H1 (cell line): Measurements from ENCODE around the gene PAX3. TPM values are rescaled to one million over a fixed set of nuclear protein-coding genes. Genes with fewer than 3 reads are reported as not detected.

Experiments
- CTCF ChIA-PET: fragments of 300-600 bp; sonication (Branson Sonifier 250); formaldehyde crosslinking; loops from one replicate; lab custom pipeline; 2021; ENCODE audit not compliant: partially characterized antibody; lab: Charles Lee
- POLR2A ChIA-PET: fragments of 300-600 bp; sonication (Branson Sonifier 250); formaldehyde crosslinking; loops from one replicate; lab custom pipeline; 2021; ENCODE audit warnings: inconsistent platforms; ENCODE audit not compliant: partially characterized antibody; lab: Charles Lee
- DNase-seq, 2 experiments: peaks; one replicate each; pipeline versions ENCODE4 v3.0.0 to v3.0.0-alpha.2; 2010 to 2022; ENCODE audit warnings: low spot score in 2 of 2, low read depth in 1 of 2, mixed read lengths in 1 of 2
- FAIRE-seq: peaks from 2 replicates; lab custom pipeline; 2011; peaks lifted over from hg19 to GRCh38; lab: Jason Lieb, UNC
- H2AFZ ChIP-seq: 2 replicates; pipeline ENCODE4 v1.8.1; 2012; ENCODE audit warnings: low read length, inconsistent platforms
- H2AK5ac ChIP-seq: 2 replicates; pipeline ENCODE4 v1.6.1; 2013; ENCODE audit warnings: low read depth, low read length
- H2BK120ac ChIP-seq: replicated peaks from 2 replicates; pipeline ENCODE3; 2013; ENCODE audit warnings: low read depth, low read length, inconsistent platforms
- H2BK12ac ChIP-seq: 2 replicates; pipeline ENCODE4 v1.6.1; 2013; ENCODE audit warnings: low read depth, low read length
- H2BK15ac ChIP-seq: 2 replicates; pipeline ENCODE4 v1.6.1; 2013; ENCODE audit warnings: low read length
- H2BK20ac ChIP-seq: 2 replicates; pipeline ENCODE4 v1.6.1; 2013; ENCODE audit warnings: low read length
- H2BK5ac ChIP-seq: 2 replicates; pipeline ENCODE4 v1.6.1; 2013; ENCODE audit warnings: low read depth, low read length
- H3K14ac ChIP-seq: 2 replicates; pipeline ENCODE4 v1.6.1; 2013; ENCODE audit warnings: inconsistent platforms; ENCODE audit not compliant: insufficient read length
- H3K18ac ChIP-seq: 2 replicates; pipeline ENCODE4 v1.6.1; 2013; ENCODE audit warnings: low read length; ENCODE audit errors: extremely low read depth
- H3K23ac ChIP-seq: 2 replicates; pipeline ENCODE4 v1.6.1; 2013; ENCODE audit warnings: inconsistent platforms; ENCODE audit not compliant: insufficient read length
- H3K23me2 ChIP-seq: 2 replicates; pipeline ENCODE4 v1.6.1; 2013; ENCODE audit warnings: low read depth, low read length
- H3K27ac ChIP-seq: 2 replicates; pipeline ENCODE4 v1.6.1; 2011; ENCODE audit warnings: low read depth, low read length, inconsistent platforms
- H3K27me3 ChIP-seq, 4 experiments: replicated peaks in 1 of 4; 1 replicate in 1 of 4; 2 replicates in 3 of 4; pipeline versions ENCODE4 v1.6.1 to v1.8.1; 2011 to 2013; ENCODE audit warnings: low read length in 3 of 4, mild to moderate bottlenecking in 3 of 4, inconsistent platforms in 2 of 4, mixed read lengths in 2 of 4, moderate library complexity in 1 of 4; ENCODE audit not compliant: control insufficient read depth in 3 of 4, insufficient read depth in 3 of 4; ENCODE audit errors: extremely low read depth in 1 of 4
- H3K36me3 ChIP-seq, 4 experiments: 2 replicates each; pipeline versions ENCODE4 v1.6.1 to v1.8.1; 2011 to 2013; ENCODE audit warnings: mild to moderate bottlenecking in 4 of 4, low read length in 3 of 4, moderate library complexity in 2 of 4, control low read depth in 1 of 4, inconsistent platforms in 1 of 4; ENCODE audit not compliant: insufficient read depth in 4 of 4, control insufficient read depth in 2 of 4
- H3K4ac ChIP-seq: replicated peaks from 2 replicates; pipeline ENCODE3; 2013; ENCODE audit warnings: low read length, low read depth, mixed read lengths, inconsistent platforms; ENCODE audit not compliant: insufficient read length
- H3K4me1 ChIP-seq, 4 experiments: replicated peaks in 1 of 4; 1 replicate in 1 of 4; 2 replicates in 3 of 4; pipeline versions ENCODE4 v1.6.1 to v1.8.1; 2011 to 2013; ENCODE audit warnings: low read length in 3 of 4, inconsistent platforms in 2 of 4, mixed read lengths in 1 of 4; ENCODE audit not compliant: insufficient read depth in 4 of 4, control insufficient read depth in 3 of 4
- H3K4me2 ChIP-seq, 2 experiments: 2 replicates each; pipeline versions ENCODE4 v1.6.1 to v1.8.1; 2011 to 2013; ENCODE audit warnings: low read depth in 2 of 2, low read length in 2 of 2, control low read depth in 1 of 2, inconsistent platforms in 1 of 2, mild to moderate bottlenecking in 1 of 2; ENCODE audit not compliant: insufficient read depth in 1 of 2
- H3K4me3 ChIP-seq, 4 experiments: fragments of 200-600, 300-600 bp in 1 of 4; sonication (generic), shearing (Covaris generic), sonication (Bioruptor Twin) in 1 of 4; 2 replicates each; pipeline versions ENCODE4 v1.5.1 to v1.8.1; 2011 to 2016; ENCODE audit warnings: low read length in 4 of 4, low read depth in 3 of 4, control low read depth in 2 of 4, inconsistent platforms in 2 of 4, mild to moderate bottlenecking in 2 of 4, mixed read lengths in 1 of 4, moderate library complexity in 1 of 4; ENCODE audit not compliant: insufficient read depth in 2 of 4; ENCODE audit errors: extremely low read depth in 1 of 4
- H3K56ac ChIP-seq: replicated peaks from 2 replicates; pipeline ENCODE3; 2013; ENCODE audit warnings: low read depth, mild to moderate bottlenecking, mixed read lengths, low read length, inconsistent platforms; ENCODE audit not compliant: insufficient read length
- H3K79me1 ChIP-seq: 2 replicates; pipeline ENCODE4 v1.6.1; 2013; ENCODE audit warnings: low read depth, low read length, control low read depth
- H3K79me2 ChIP-seq, 2 experiments: 2 replicates each; pipeline versions ENCODE4 v1.6.1 to v1.8.1; 2012 to 2013; ENCODE audit warnings: low read length in 2 of 2, mild to moderate bottlenecking in 2 of 2, inconsistent platforms in 1 of 2; ENCODE audit not compliant: insufficient read depth in 2 of 2, control insufficient read depth in 1 of 2
- H3K9ac ChIP-seq, 4 experiments: replicated peaks in 1 of 4; 1 replicate in 1 of 4; 2 replicates in 3 of 4; pipeline versions ENCODE4 v1.6.1 to v1.8.1; 2011 to 2013; ENCODE audit warnings: low read depth in 3 of 4, low read length in 3 of 4, control low read depth in 2 of 4, mild to moderate bottlenecking in 2 of 4, moderate library complexity in 2 of 4, inconsistent platforms in 1 of 4; ENCODE audit errors: extremely low read depth in 1 of 4
- H3K9me3 ChIP-seq, 2 experiments: 2 replicates each; pipeline versions ENCODE4 v1.6.1 to v1.8.1; 2012 to 2013; ENCODE audit warnings: mild to moderate bottlenecking in 2 of 2, moderate library complexity in 2 of 2, control low read depth in 1 of 2, inconsistent platforms in 1 of 2, low read depth in 1 of 2, low read length in 1 of 2, mixed read lengths in 1 of 2; ENCODE audit not compliant: insufficient read depth in 2 of 2
- H4K20me1 ChIP-seq, 2 experiments: replicated peaks in 1 of 2; 2 replicates each; pipeline versions ENCODE3 to v1.8.1; 2011 to 2013; ENCODE audit warnings: inconsistent platforms in 2 of 2, low read length in 2 of 2, mild to moderate bottlenecking in 1 of 2; ENCODE audit not compliant: insufficient read depth in 2 of 2, control insufficient read depth in 1 of 2
- H4K5ac ChIP-seq: 2 replicates; pipeline ENCODE4 v1.6.1; 2013; ENCODE audit warnings: low read length, low read depth, mixed read lengths, inconsistent platforms; ENCODE audit not compliant: insufficient read length
- H4K8ac ChIP-seq: 2 replicates; pipeline ENCODE4 v1.8.0; 2013; ENCODE audit warnings: mild to moderate bottlenecking, moderate library complexity, low read length, inconsistent platforms; ENCODE audit not compliant: insufficient read depth; ENCODE audit errors: extremely low read depth
- H4K91ac ChIP-seq: replicated peaks from 2 replicates; pipeline ENCODE3; 2013; ENCODE audit warnings: low read length, mixed read lengths, inconsistent platforms; ENCODE audit not compliant: insufficient read length
- CHD1 ChIP-seq: IDR thresholded peaks from 2 replicates; pipeline ENCODE4 v1.6.1; 2012; ENCODE audit warnings: low read depth, low read length, improper control_type of control experiment
- CHD2 ChIP-seq: IDR thresholded peaks from 2 replicates; pipeline ENCODE4 v1.6.1; 2012; ENCODE audit warnings: low read length, improper control_type of control experiment
- EGR1 ChIP-seq: IDR thresholded peaks from 2 replicates; pipeline ENCODE4 v1.6.1; 2011; ENCODE audit warnings: low read depth, low read length, borderline replicate concordance
- GABPA ChIP-seq: IDR thresholded peaks from 2 replicates; pipeline ENCODE4 v1.6.1; 2011; ENCODE audit warnings: mild to moderate bottlenecking, low read length, moderate library complexity, borderline replicate concordance; ENCODE audit not compliant: insufficient read depth
- SAP30 ChIP-seq: fragments of 300-600 bp; sonication (generic); IDR thresholded peaks from 2 replicates; pipeline ENCODE4 v1.7.1; 2012; ENCODE audit warnings: low read length, moderate library complexity, mild to moderate bottlenecking, inconsistent platforms; ENCODE audit not compliant: insufficient read depth, insufficient replicate concordance
- SIN3A ChIP-seq, 2 experiments: IDR thresholded peaks in 1 of 2; conservative IDR thresholded peaks in 1 of 2; 2 replicates each; pipeline ENCODE4 v1.6.1; 2011 to 2012; ENCODE audit warnings: low read length in 2 of 2, improper control_type of control experiment in 1 of 2, low read depth in 1 of 2, mild to moderate bottlenecking in 1 of 2
- SIX5 ChIP-seq: IDR thresholded peaks from 2 replicates; pipeline ENCODE4 v1.6.1; 2011; ENCODE audit warnings: mild to moderate bottlenecking, low read depth, low read length
- SP1 ChIP-seq: IDR thresholded peaks from 2 replicates; pipeline ENCODE4 v1.6.1; 2011; ENCODE audit warnings: low read depth, low read length
- TAF1 ChIP-seq: IDR thresholded peaks from 2 replicates; pipeline ENCODE4 v1.6.1; 2011; ENCODE audit warnings: mild to moderate bottlenecking, low read depth, low read length
- TAF7 ChIP-seq: optimal IDR thresholded peaks from 2 replicates; pipeline ENCODE3; 2011; ENCODE audit warnings: low read depth, mild to moderate bottlenecking, inconsistent platforms, low read length, moderate library complexity, borderline replicate concordance
- ZNF274 ChIP-seq: IDR thresholded peaks from 2 replicates; pipeline ENCODE4 v1.7.0; 2012; ENCODE audit warnings: low read length, borderline replicate concordance; ENCODE audit errors: extremely low read depth
- WGBS, 2 experiments: shearing (Covaris generic) in 1 of 2; methylation state at CpG; one replicate each; pipeline versions ENCODE4 v1.1.6 to v1.1.7; 2013 to 2015; ENCODE audit warnings: low lambda C conversion rate in 2 of 2, mixed read lengths in 2 of 2, inconsistent platforms in 1 of 2, low coverage in 1 of 2, missing lambda C conversion rate in 1 of 2; ENCODE audit not compliant: insufficient replicate concordance in 2 of 2, insufficient coverage in 1 of 2, insufficient read length in 1 of 2; ENCODE audit errors: extremely low coverage in 1 of 2, missing lambda C conversion rate in 1 of 2; 5-methylcytosine and 5-hydroxymethylcytosine counted together
- polyA plus RNA-seq, 7 experiments: library from polyadenylated mRNA; depleted of rRNA in 3 of 7; stranded (reverse) in 5 of 7; unstranded in 2 of 7; fragments of >200 nt in 5 of 7; fragments of 200-250 nt in 2 of 7; gene quantifications; 1 replicate in 5 of 7; 2 replicates in 1 of 7; 4 replicates in 1 of 7; pipeline versions ENCODE4 v1.2.1 to v1.2.3, GENCODE V29; 2011 to 2013; ENCODE audit warnings: missing spikeins in 2 of 7, mixed read lengths in 2 of 7
- total RNA-seq: library from RNA; stranded (reverse); fragmentation: NEBNext Ultra II Directional; extraction: Animal tissue kit (Norgen Biotek cat#: 25700); gene quantifications from 2 replicates; pipeline ENCODE4 v1.2.1, GENCODE V29; 2021

Gene PAX3
- total and polyA plus RNA-seq, 2 of the 8 experiments (the other 6 are each of a cell fraction or from before 2014, with no cell fraction given) = 0.33 TPM; not detected in 1

GRCh38 chr2:222290736-222291484 lies 7.9 kb downstream of the PAX3 start:
- no peaks in the 10 kb centered on the region; a peak in 1 of 8 replicates for H3K36me3 ChIP-seq
- no peak overlapping the region for H2BK12ac ChIP-seq
- 3% methylated on average over 35 of the region's 45 CpGs; no CpG with 5 or more reads in 1 of the 2 experiments for WGBS, 2 experiments
- peaks cover 6 to 21% of the 10 kb centered on the region in 2 experiments for H4K20me1 ChIP-seq
- H3K56ac ChIP-seq = no peak overlapping the region
- H4K8ac ChIP-seq = no peak overlapping the region
- FAIRE-seq = peak; percentile 87
- peaks cover 9% of the 10 kb centered on the region; the same call in 1 of the 2 replicates for H3K23me2 ChIP-seq
- no peak overlapping the region for H2BK120ac ChIP-seq
- H2BK5ac ChIP-seq = no peak overlapping the region
- H3K4me1 ChIP-seq = peaks cover 13 to 29% (median 20%) of the 10 kb centered on the region in 4 experiments
- no peak overlapping the region for H2BK15ac ChIP-seq
- no peaks in the 10 kb centered on the region for H3K79me1 ChIP-seq
- no peak overlapping the region for H3K27ac ChIP-seq
- no peak overlapping the region for H2BK20ac ChIP-seq
- CTCF ChIA-PET = interaction anchor here (0.7 to 4.1 kb wide), 9 partner anchors 10 to 266 kb away, joined by 3 to 19 read pairs (median 8); no protein-coding TSS in a partner anchor
- no peak overlapping the region for H2AFZ ChIP-seq
- POLR2A ChIA-PET = interaction anchor here (0.7 to 2.8 kb wide), 5 partner anchors 10 to 29 kb away, joined by 3 to 12 read pairs (median 6); a partner anchor contains a TSS
- no peak overlapping the region for H4K5ac ChIP-seq
- no peaks in the 10 kb centered on the region for H3K9me3 ChIP-seq
- no peak overlapping the region for H3K23ac ChIP-seq
- no peak overlapping the region for H3K9ac ChIP-seq
- no peak overlapping the region for H4K91ac ChIP-seq
- H3K4ac ChIP-seq = no peak overlapping the region
- H3K4me3 ChIP-seq = peak overlapping the region; percentile 16 to 56 (median 30); a peak in 6 of 8 replicates
- no peak overlapping the region for H2AK5ac ChIP-seq
- no peak overlapping the region for H3K18ac ChIP-seq
- DNase-seq = peak; percentile 69 to 86
- peak overlapping the region; percentile 73 to 86 for H3K4me2 ChIP-seq
- peaks cover 66 to 97% (median 84%) of the 10 kb centered on the region in 4 experiments for H3K27me3 ChIP-seq
- H3K14ac ChIP-seq = no peak overlapping the region
- H3K79me2 ChIP-seq = no peaks in the 10 kb centered on the region
- TF ChIP-seq CHD2 (no peak), SIN3A (conservative IDR thresholded peaks at IDR 0.05 in 1 of 2, IDR thresholded peaks at IDR 0.05 in 1 of 2; ENCODE audit: low read depth in 1 of 2, low read length in 2 of 2) (peak in 1 of 2 experiments; percentile 59; a peak in 1 of 4 replicates), SIX5 (no peak), EGR1 (peak; percentile 93), GABPA (no peak), SAP30 (no peak), TAF7 (no peak), TAF1 (no peak), CHD1 (no peak; the same call in 1 of the 2 replicates), ZNF274 (no peak), SP1 (peak; percentile 68)
